ENCODE data around the gene AGFG1. TPM values are rescaled to one million over a fixed set of nuclear protein-coding genes. Genes with fewer than 3 reads are reported as not detected.

The AGFG1 gene
- total RNA-seq, 1 donor from 2014 or later, result 84.1 TPM

GRCh38 chr2:227509824-227510619 lies 38.1 kb downstream of the AGFG1 start:
- H3K27me3 Mint-ChIP-seq (ENCODE audit: low read depth, unreplicated experiment), result no peaks in the 10 kb centered on the region
- peaks cover 7% of the 10 kb centered on the region for H3K4me1 ChIP-seq (ENCODE audit: insufficient read depth, low read length)
- H3K9ac ChIP-seq (ENCODE audit: low read length), result no peak overlapping the region
- no peak overlapping the region for H3K4me3 ChIP-seq (ENCODE audit: insufficient read depth, low read depth, low read length)
- no peaks in the 10 kb centered on the region for H3K36me3 ChIP-seq (ENCODE audit: insufficient read depth, low read length)
- H3K79me2 ChIP-seq (ENCODE audit: insufficient read depth, low read length), result peaks cover 100% of the 10 kb centered on the region
- H4K20me1 ChIP-seq (ENCODE audit: insufficient read depth, low read length), result peaks cover 96% of the 10 kb centered on the region
- H3K9me3 Mint-ChIP-seq (ENCODE audit: unreplicated experiment), result no peaks in the 10 kb centered on the region
- DNase-seq (ENCODE audit: low read depth), result peak; percentile 36
- no peaks in the 10 kb centered on the region for H3K9me3 ChIP-seq (ENCODE audit: insufficient read depth, low read depth, low read length)
- peak overlapping the region; percentile 70 for H3K27ac Mint-ChIP-seq (ENCODE audit: unreplicated experiment)
- no peak overlapping the region for H3K27ac ChIP-seq (ENCODE audit: low read depth, low read length)
- no peaks in the 10 kb centered on the region for H3K27me3 ChIP-seq (ENCODE audit: insufficient read depth, low read length)
- H3K4me3 Mint-ChIP-seq (ENCODE audit: unreplicated experiment), result peak overlapping the region; percentile 28
- TF ChIP-seq CTCF (IDR thresholded peaks at IDR 0.05; ENCODE audit: insufficient read depth, low read depth, low read length) (no peak), EZH2 (IDR thresholded peaks at IDR 0.05; ENCODE audit: insufficient read depth, low read length) (no peak)
- H2AFZ ChIP-seq (ENCODE audit: low read depth, low read length), result no peak overlapping the region
- H3K36me3 Mint-ChIP-seq (ENCODE audit: low read depth, unreplicated experiment), result no peaks in the 10 kb centered on the region
- no peak overlapping the region for H3K4me2 ChIP-seq (ENCODE audit: low read length)
- FAIRE-seq, result no peak
- peaks cover 66% of the 10 kb centered on the region for H3K4me1 Mint-ChIP-seq (ENCODE audit: low read depth, unreplicated experiment)

GRCh38 chr2:227510620-227510958 lies 38.6 kb downstream of the AGFG1 start:
- no peak overlapping the region for H3K27ac ChIP-seq (ENCODE audit: low read depth, low read length)

More at GRCh38 chr2:227510620-227510958, 38.6 kb downstream of the AGFG1 start:
- peaks cover 96% of the 10 kb centered on the region for H4K20me1 ChIP-seq (ENCODE audit: insufficient read depth, low read length)
- no peaks in the 10 kb centered on the region for H3K27me3 ChIP-seq (ENCODE audit: insufficient read depth, low read length)
- peak overlapping the region; percentile 70 for H3K27ac Mint-ChIP-seq (ENCODE audit: unreplicated experiment)
- no peak for TF ChIP-seq EZH2 (IDR thresholded peaks at IDR 0.05; ENCODE audit: insufficient read depth, low read length)
- TF ChIP-seq CTCF (IDR thresholded peaks at IDR 0.05; ENCODE audit: insufficient read depth, low read depth, low read length), result no peak
- H3K4me2 ChIP-seq (ENCODE audit: low read length), result no peak overlapping the region
- no peak overlapping the region for H3K4me3 ChIP-seq (ENCODE audit: insufficient read depth, low read depth, low read length)
- H2AFZ ChIP-seq (ENCODE audit: low read depth, low read length), result no peak overlapping the region
- peak overlapping the region; percentile 28 for H3K4me3 Mint-ChIP-seq (ENCODE audit: unreplicated experiment)
- peak; percentile 58 for FAIRE-seq
- H3K4me1 ChIP-seq (ENCODE audit: insufficient read depth, low read length), result peaks cover 7% of the 10 kb centered on the region
- H3K4me1 Mint-ChIP-seq (ENCODE audit: low read depth, unreplicated experiment), result peaks cover 66% of the 10 kb centered on the region
- no peaks in the 10 kb centered on the region for H3K9me3 ChIP-seq (ENCODE audit: insufficient read depth, low read depth, low read length)
- H3K79me2 ChIP-seq (ENCODE audit: insufficient read depth, low read length), result peaks cover 100% of the 10 kb centered on the region
- H3K9ac ChIP-seq (ENCODE audit: low read length), result no peak overlapping the region
- no peaks in the 10 kb centered on the region for H3K36me3 Mint-ChIP-seq (ENCODE audit: low read depth, unreplicated experiment)
- no peaks in the 10 kb centered on the region for H3K9me3 Mint-ChIP-seq (ENCODE audit: unreplicated experiment)
- no peak for DNase-seq (ENCODE audit: low read depth)
- H3K36me3 ChIP-seq (ENCODE audit: insufficient read depth, low read length), result no peaks in the 10 kb centered on the region
- H3K27me3 Mint-ChIP-seq (ENCODE audit: low read depth, unreplicated experiment), result no peaks in the 10 kb centered on the region

Data from astrocyte (in vitro differentiated cells and primary cell).